Nephron progenitor cell (in vitro differentiated cells): ENCODE measurements around the gene KIF5C.

Experiments
- DNase-seq: peaks from one replicate; pipeline ENCODE4 v3.0.0; 2021
- H3K27ac Mint-ChIP-seq: 2 replicates; pipeline ENCODE4 v1.8.0; 2021; ENCODE audit warnings: mild to moderate bottlenecking, moderate library complexity, mixed read lengths
- H3K27me3 Mint-ChIP-seq: 2 replicates; pipeline ENCODE4 v1.8.0; 2021; ENCODE audit warnings: mild to moderate bottlenecking, low read depth, mixed read lengths; ENCODE audit not compliant: poor library complexity
- H3K36me3 Mint-ChIP-seq: 2 replicates; pipeline ENCODE4 v1.8.0; 2021; ENCODE audit warnings: low read depth, mixed read lengths
- H3K4me1 Mint-ChIP-seq: 2 replicates; pipeline ENCODE4 v1.8.0; 2021; ENCODE audit warnings: mixed read lengths
- H3K4me3 Mint-ChIP-seq: 2 replicates; pipeline ENCODE4 v1.8.0; 2021; ENCODE audit warnings: mild to moderate bottlenecking, moderate library complexity, mixed read lengths
- H3K9me3 Mint-ChIP-seq: 2 replicates; pipeline ENCODE4 v1.8.0; 2021; ENCODE audit warnings: mild to moderate bottlenecking, moderate library complexity, mixed read lengths
- CTCF ChIP-seq: fragments of 200-600 bp; sonication (generic); IDR thresholded peaks from 2 replicates; pipeline ENCODE4 v1.5.0; 2021; ENCODE audit warnings: antibody characterized with exemption

Gene KIF5C

GRCh38 chr2:148988337-148988736 lies 113.3 kb downstream of the KIF5C start:
- no peaks in the 10 kb centered on the region for H3K9me3 Mint-ChIP-seq
- no peaks in the 10 kb centered on the region for H3K27me3 Mint-ChIP-seq
- TF ChIP-seq CTCF = no peak

GRCh38 chr2:148989882-148990493 lies 115.0 kb downstream of the KIF5C start:
- TF ChIP-seq CTCF = peak; percentile 69
- Mint-ChIP-seq H3K27me3 (no peaks in the 10 kb centered on the region), H3K4me1 (no peaks in the 10 kb centered on the region), H3K27ac (no peak overlapping the region), H3K9me3 (no peaks in the 10 kb centered on the region), H3K36me3 (peaks cover 12% of the 10 kb centered on the region), H3K4me3 (no peak overlapping the region)
- DNase-seq = peak; percentile 50

More at GRCh38 chr2:148988337-148988736, 113.3 kb downstream of the KIF5C start:
- H3K4me1 Mint-ChIP-seq = no peaks in the 10 kb centered on the region
- no peak overlapping the region for H3K27ac Mint-ChIP-seq
- H3K36me3 Mint-ChIP-seq = peaks cover 16% of the 10 kb centered on the region
- H3K4me3 Mint-ChIP-seq = no peak overlapping the region
- no peak for DNase-seq

GRCh38 chr2:148990968-148991367 lies 115.9 kb downstream of the KIF5C start:
- peaks cover 17% of the 10 kb centered on the region for H3K36me3 Mint-ChIP-seq
- TF ChIP-seq CTCF = no peak
- no peaks in the 10 kb centered on the region for H3K9me3 Mint-ChIP-seq
- no peaks in the 10 kb centered on the region for H3K4me1 Mint-ChIP-seq
- no peak overlapping the region for H3K4me3 Mint-ChIP-seq
- H3K27me3 Mint-ChIP-seq = no peaks in the 10 kb centered on the region
- peak overlapping the region; percentile 72 for H3K27ac Mint-ChIP-seq
- DNase-seq = no peak

- Mint-ChIP-seq H3K27me3 (no peaks in the 10 kb centered on the region), H3K27ac (no peak overlapping the region), H3K4me1 (peaks cover 6% of the 10 kb centered on the region), H3K36me3 (peaks cover 13% of the 10 kb centered on the region), H3K9me3 (no peaks in the 10 kb centered on the region), H3K4me3 (no peak overlapping the region)
- no peak for DNase-seq
- no peak for TF ChIP-seq CTCF
These were observed 117.4 kb downstream of the KIF5C start for GRCh38 chr2:148992448-148992847.

GRCh38 chr2:148993351-148993750 lies 118.3 kb downstream of the KIF5C start:
- TF ChIP-seq CTCF = no peak
- Mint-ChIP-seq H3K4me3 (no peak overlapping the region), H3K27me3 (peaks cover 3% of the 10 kb centered on the region), H3K36me3 (peaks cover 13% of the 10 kb centered on the region), H3K27ac (peak overlapping the region; percentile 64), H3K9me3 (no peaks in the 10 kb centered on the region), H3K4me1 (peaks cover 15% of the 10 kb centered on the region)
- DNase-seq = no peak

- peaks cover 25% of the 10 kb centered on the region for H3K4me1 Mint-ChIP-seq
These were observed 119.3 kb downstream of the KIF5C start for GRCh38 chr2:148994341-148994740.

More at GRCh38 chr2:148994341-148994740, 119.3 kb downstream of the KIF5C start:
- TF ChIP-seq CTCF = no peak
- H3K27ac Mint-ChIP-seq = no peak overlapping the region
- H3K27me3 Mint-ChIP-seq = peaks cover 3% of the 10 kb centered on the region
- peaks cover 13% of the 10 kb centered on the region for H3K36me3 Mint-ChIP-seq
- no peak for DNase-seq
- no peak overlapping the region for H3K4me3 Mint-ChIP-seq
- no peaks in the 10 kb centered on the region for H3K9me3 Mint-ChIP-seq
